ENCODE measurements around the gene INPP4A.

GRCh38 chr2:98395977-98396376, 48.7 kb upstream of the INPP4A start:
- TF ChIP-seq, protein P1, sequence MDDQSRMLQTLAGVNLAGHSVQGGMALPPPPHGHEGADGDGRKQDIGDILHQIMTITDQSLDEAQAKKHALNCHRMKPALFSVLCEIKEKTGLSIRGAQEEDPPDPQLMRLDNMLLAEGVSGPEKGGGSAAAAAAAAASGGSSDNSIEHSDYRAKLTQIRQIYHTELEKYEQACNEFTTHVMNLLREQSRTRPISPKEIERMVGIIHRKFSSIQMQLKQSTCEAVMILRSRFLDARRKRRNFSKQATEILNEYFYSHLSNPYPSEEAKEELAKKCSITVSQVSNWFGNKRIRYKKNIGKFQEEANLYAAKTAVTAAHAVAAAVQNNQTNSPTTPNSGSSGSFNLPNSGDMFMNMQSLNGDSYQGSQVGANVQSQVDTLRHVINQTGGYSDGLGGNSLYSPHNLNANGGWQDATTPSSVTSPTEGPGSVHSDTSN (CRISPR knock-in tag; IDR thresholded peaks at IDR 0.05): no peak
- TF ChIP-seq TCF7L2 (IDR thresholded peaks at IDR 0.05; ENCODE audit: borderline replicate concordance, low read depth, low read length): no peak

Data from HEK293 (cell line).